ENCODE results near the gene GUCA2A.
"Not testable (repeated sequence)": the region's sequence is repeated elsewhere in the genome, so short reads cannot be mapped to it uniquely, and the experiment has no call there.

The GUCA2A gene, protein sequence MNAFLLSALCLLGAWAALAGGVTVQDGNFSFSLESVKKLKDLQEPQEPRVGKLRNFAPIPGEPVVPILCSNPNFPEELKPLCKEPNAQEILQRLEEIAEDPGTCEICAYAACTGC

DNA sequence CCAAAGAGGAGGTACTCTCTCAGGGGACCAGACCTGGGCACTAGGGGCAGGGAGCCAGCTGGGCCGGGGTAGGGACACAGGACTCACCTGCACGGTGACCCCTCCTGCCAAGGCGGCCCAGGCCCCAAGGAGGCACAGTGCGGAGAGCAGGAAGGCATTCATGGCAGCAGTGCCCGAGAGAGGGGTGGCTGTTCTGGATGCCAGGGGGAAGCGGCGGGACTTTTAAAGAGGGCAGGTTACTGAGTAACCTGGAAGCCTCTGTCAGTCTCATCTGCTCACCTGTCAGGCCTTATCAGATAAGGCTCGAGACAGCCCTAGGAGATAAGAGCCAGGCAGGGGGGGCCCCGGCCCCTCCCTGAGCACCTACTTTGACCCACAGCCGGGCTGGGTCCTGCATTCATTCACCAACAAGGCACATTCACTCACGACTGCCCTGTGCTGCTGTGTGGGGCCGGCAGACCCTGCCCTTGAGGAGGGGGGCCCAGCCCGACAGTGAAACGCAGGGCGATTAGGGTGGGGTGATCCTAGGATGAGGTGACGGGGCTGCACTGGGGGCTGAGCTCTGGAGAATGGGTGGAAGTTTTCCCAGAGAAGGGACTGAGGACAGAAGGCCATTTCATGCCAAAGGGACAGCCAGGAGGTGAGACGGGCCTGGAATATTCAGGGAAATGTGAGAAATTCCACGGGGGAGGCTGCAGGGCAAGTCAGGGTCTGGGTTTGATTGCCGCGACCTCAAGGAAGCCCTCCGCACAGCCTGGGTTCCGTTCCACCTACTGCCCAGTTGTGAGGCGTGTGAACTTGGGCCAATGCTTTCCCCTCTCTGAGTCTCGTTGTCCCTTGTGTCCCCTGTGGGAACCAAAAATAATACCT lies at the start of gene GUCA2A:
Gene GUCA2A (minus strand): TSS at position 195 of the 870 bp plus-strand sequence. CDS start 33 bp downstream, at position 162.
- TF ChIP-seq, protein P1, sequence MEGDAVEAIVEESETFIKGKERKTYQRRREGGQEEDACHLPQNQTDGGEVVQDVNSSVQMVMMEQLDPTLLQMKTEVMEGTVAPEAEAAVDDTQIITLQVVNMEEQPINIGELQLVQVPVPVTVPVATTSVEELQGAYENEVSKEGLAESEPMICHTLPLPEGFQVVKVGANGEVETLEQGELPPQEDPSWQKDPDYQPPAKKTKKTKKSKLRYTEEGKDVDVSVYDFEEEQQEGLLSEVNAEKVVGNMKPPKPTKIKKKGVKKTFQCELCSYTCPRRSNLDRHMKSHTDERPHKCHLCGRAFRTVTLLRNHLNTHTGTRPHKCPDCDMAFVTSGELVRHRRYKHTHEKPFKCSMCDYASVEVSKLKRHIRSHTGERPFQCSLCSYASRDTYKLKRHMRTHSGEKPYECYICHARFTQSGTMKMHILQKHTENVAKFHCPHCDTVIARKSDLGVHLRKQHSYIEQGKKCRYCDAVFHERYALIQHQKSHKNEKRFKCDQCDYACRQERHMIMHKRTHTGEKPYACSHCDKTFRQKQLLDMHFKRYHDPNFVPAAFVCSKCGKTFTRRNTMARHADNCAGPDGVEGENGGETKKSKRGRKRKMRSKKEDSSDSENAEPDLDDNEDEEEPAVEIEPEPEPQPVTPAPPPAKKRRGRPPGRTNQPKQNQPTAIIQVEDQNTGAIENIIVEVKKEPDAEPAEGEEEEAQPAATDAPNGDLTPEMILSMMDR (IDR thresholded peaks at IDR 0.05; ENCODE audit: poor library complexity, severe bottlenecking) = no peak
- DNase-seq (ENCODE audit: low spot score) (no peak), ATAC-seq (ENCODE audit: low read depth) (no peak)
- Histone ChIP-seq H3K27me3 (ENCODE audit: insufficient read depth, poor library complexity, severe bottlenecking) (no peaks in the 10 kb centered on the region), H3K27ac (ENCODE audit: poor library complexity, severe bottlenecking) (peak within 1 kb of the TSS; percentile 34), H3K4me3 (ENCODE audit: severe bottlenecking) (no peak within 1 kb of the TSS), H3K36me3 (ENCODE audit: low read depth) (no peaks in the 10 kb centered on the region), H3K4me1 (ENCODE audit: insufficient read depth, poor library complexity, severe bottlenecking) (peaks cover 11% of the 10 kb centered on the region), H3K9me3 (ENCODE audit: severe bottlenecking) (no peaks in the 10 kb centered on the region)

DNA sequence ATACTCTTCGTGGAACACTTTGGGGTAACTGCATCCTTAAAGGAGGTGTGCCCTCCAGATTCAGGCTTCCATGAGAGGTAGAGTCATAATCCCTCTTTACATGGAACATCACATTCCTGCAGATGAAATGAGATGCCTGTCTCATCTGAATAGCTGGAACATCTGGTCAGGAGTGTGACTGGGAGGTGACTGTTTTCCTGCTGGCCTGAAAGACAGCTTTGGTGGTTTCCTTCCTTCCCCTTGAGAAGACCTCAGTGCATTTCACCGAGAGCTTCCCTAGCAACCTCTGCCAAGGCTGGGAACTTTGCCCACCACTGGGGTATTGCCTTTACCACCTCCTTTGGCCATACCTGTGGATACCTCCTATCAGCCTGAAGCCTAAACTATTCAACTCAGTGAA lies 46.7 kb upstream of the GUCA2A start:
- Histone ChIP-seq H3K4me1 (ENCODE audit: insufficient read depth, poor library complexity, severe bottlenecking) (peaks cover 36% of the 10 kb centered on the region), H3K9me3 (ENCODE audit: severe bottlenecking) (no peaks in the 10 kb centered on the region)

DNA sequence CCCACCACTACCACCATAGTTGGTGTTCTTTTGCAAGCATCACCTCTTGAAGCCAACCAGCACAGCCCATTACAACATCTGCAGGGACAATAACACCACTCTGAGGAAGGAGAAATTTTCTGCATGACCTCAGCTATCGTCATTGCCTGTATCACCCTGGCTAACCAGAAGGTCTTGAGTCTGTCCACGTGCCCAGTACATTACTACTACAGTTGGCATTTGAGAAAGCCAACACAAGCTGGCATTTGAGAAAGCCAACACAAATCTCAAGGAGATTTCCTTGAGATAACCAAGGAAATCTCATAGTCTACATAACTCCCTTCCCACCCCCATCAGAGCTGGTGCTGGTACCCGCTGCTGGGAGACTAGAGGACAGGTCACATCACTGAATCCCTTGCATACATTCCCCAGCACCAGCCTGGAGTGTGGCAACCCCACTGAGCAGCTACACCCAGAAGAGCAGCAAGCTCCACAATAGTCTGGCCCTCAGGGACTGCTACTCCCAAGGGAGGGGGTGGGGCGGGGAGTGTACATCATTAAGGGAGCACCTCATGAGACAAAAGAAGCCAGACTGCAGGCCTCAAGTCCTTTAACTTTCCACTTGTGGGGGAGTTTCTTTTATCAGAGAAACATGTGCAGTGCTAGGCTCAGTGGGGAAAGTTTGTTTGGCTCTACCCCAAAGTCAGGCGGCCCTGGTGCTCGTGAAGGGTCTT lies 46.0 kb upstream of the GUCA2A start:
- H3K9me3 ChIP-seq (ENCODE audit: severe bottlenecking) = no peaks in the 10 kb centered on the region

More for the DNA sequence above, 46.7 kb upstream of the GUCA2A start:
- Histone ChIP-seq H3K36me3 (ENCODE audit: low read depth) (0 out of 2 replicates have a peak, but pooled peaks cover 3% of the 10 kb centered on the region), H3K27ac (ENCODE audit: poor library complexity, severe bottlenecking) (no peak overlapping the region), H3K27me3 (ENCODE audit: insufficient read depth, poor library complexity, severe bottlenecking) (no peaks in the 10 kb centered on the region), H3K4me3 (ENCODE audit: severe bottlenecking) (no peak overlapping the region)
- TF ChIP-seq, protein P1 (IDR thresholded peaks at IDR 0.05; ENCODE audit: poor library complexity, severe bottlenecking) = no peak
- ATAC-seq (ENCODE audit: low read depth) (peak; percentile 33; the same call in 1 of the 3 replicates), DNase-seq (ENCODE audit: low spot score) (no peak)

DNA sequence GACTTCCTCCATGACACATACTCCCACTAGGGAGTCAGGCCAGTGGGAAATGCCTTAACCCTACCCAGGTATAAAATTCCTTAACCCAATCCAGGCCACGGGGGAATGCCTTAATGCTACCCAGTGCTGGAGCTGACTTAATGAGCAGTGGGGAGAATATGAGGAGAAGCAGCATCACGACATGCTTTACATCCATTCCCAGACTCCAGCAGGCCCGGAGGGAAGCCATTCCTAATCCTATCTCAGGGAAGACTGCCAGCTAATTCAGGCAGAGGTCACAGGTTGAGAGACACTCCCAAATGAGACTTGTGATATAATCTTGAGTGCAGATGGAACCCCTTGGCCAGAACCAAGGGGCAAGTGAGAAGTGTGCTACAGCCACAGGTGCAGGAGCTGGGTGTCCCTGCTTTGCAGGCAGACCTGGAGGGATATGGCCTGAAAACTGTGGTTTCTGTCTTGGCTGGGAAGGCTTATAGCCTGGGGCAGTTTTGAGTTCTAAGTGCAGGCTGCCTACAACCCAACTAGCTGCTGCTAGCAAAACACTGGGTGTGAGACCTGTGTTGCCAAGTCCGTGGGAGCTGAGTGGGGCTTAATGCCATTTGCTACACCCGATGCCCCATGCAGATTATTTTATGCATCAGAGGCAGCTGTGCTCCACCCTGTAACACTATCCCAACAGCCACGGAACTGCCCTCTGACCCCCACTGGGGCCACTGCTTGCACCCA lies 45.1 kb upstream of the GUCA2A start:
- TF ChIP-seq, protein P1 (IDR thresholded peaks at IDR 0.05; ENCODE audit: poor library complexity, severe bottlenecking) = no peak

More for the DNA sequence above, 46.0 kb upstream of the GUCA2A start:
- TF ChIP-seq, protein P1 (IDR thresholded peaks at IDR 0.05; ENCODE audit: poor library complexity, severe bottlenecking) = no peak
- no peak for ATAC-seq (ENCODE audit: low read depth)
- DNase-seq (ENCODE audit: low spot score) = no peak
- Histone ChIP-seq H3K4me3 (ENCODE audit: severe bottlenecking) (no peak overlapping the region), H3K27me3 (ENCODE audit: insufficient read depth, poor library complexity, severe bottlenecking) (no peaks in the 10 kb centered on the region), H3K27ac (ENCODE audit: poor library complexity, severe bottlenecking) (no peak overlapping the region), H3K4me1 (ENCODE audit: insufficient read depth, poor library complexity, severe bottlenecking) (peaks cover 37% of the 10 kb centered on the region), H3K36me3 (ENCODE audit: low read depth) (peaks cover 5% of the 10 kb centered on the region; the same call in 1 of the 2 replicates)

DNA sequence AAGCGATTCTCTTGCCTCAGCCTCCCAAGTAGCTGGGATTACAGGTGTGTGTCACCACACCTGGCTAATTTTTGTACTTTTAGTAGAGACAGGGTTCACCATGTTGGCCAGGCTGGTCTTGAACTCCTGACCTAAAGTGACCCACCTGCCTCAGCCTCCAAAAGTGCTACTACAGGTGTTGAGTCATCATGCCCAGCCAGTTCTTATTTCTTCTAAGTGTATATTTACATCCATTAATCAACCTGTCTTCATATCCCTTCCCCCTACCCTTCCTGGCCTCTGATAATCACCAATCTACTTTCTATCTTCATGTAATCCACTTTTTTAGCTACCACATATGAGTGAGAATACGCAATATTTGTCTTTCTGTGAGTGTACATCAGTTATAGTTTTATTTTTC lies 42.4 kb upstream of the GUCA2A start:
- not testable (repeated sequence) for ATAC-seq (ENCODE audit: low read depth)
- Histone ChIP-seq H3K4me1 (ENCODE audit: insufficient read depth, poor library complexity, severe bottlenecking) (peaks cover 13% of the 10 kb centered on the region), H3K36me3 (ENCODE audit: low read depth) (peaks cover 21% of the 10 kb centered on the region)

More for the DNA sequence above, 45.1 kb upstream of the GUCA2A start:
- Histone ChIP-seq H3K4me1 (ENCODE audit: insufficient read depth, poor library complexity, severe bottlenecking) (peaks cover 28% of the 10 kb centered on the region), H3K36me3 (ENCODE audit: low read depth) (peaks cover 14% of the 10 kb centered on the region; the same call in 1 of the 2 replicates), H3K4me3 (ENCODE audit: severe bottlenecking) (no peak overlapping the region), H3K27ac (ENCODE audit: poor library complexity, severe bottlenecking) (no peak overlapping the region), H3K27me3 (ENCODE audit: insufficient read depth, poor library complexity, severe bottlenecking) (no peaks in the 10 kb centered on the region), H3K9me3 (ENCODE audit: severe bottlenecking) (no peaks in the 10 kb centered on the region)
- DNase-seq (ENCODE audit: low spot score) = no peak
- ATAC-seq (ENCODE audit: low read depth) = no peak

More for the DNA sequence above, 42.4 kb upstream of the GUCA2A start:
- not testable (repeated sequence) for H3K27ac ChIP-seq (ENCODE audit: poor library complexity, severe bottlenecking); DNase-seq (ENCODE audit: low spot score); H3K4me3 ChIP-seq (ENCODE audit: severe bottlenecking); H3K9me3 ChIP-seq (ENCODE audit: severe bottlenecking); H3K27me3 ChIP-seq (ENCODE audit: insufficient read depth, poor library complexity, severe bottlenecking)

All from RWPE2 (cell line).